ACHN (cell line): ENCODE measurements around the gene HAO2.
"Not testable (repeated sequence)": the region's sequence is repeated elsewhere in the genome, so short reads cannot be mapped to it uniquely, and the experiment has no call there.

Experiments
- DNase-seq: peaks from one replicate; pipeline ENCODE4 v3.0.0-alpha.2; 2015
- in situ Hi-C: cut with HindIII; loops from 2 replicates; pipeline ENCODE4 v1.10.0; 2017; ENCODE audit warnings: low sequenced_read_pairs, low pct_ligation_motif_present, low pct_unique_long_range_greater_than_20kb

HAO2 gene

GRCh38 chr1:119338757-119339156, 29.8 kb upstream of the HAO2 start:
- in situ Hi-C loops = no loop called here
- DNase-seq = no peak

DNA sequence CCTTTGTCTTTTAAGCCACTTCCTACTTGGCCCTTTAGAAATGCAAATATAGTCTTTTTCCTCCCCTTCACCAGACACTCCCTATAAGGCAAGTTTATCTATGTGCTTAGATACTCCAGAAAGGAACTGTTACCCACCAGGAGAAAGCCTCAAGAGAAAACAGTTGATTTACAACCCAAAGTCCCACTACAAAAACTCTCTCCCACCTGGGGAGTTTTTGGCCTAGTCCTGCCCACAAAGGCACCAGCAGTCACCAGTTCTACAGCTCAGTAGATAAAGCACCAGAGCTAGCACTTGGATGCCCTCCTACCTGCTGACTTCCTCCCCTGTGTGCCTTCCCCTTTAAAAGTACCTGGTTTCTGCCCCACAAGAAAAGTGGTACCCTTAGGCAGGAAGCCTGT, 27.7 kb upstream of the HAO2 start:
- in situ Hi-C loops = no loop called here

GRCh38 chr1:119341372-119341947, 27.1 kb upstream of the HAO2 start:
- in situ Hi-C loops = no loop called here
- DNase-seq = no peak

More for the DNA sequence above, 27.7 kb upstream of the HAO2 start:
- no peak for DNase-seq

GRCh38 chr1:119345398-119345797, 23.2 kb upstream of the HAO2 start:
- in situ Hi-C loops = no loop called here
- DNase-seq = no peak

GRCh38 chr1:119347858-119348257, 20.7 kb upstream of the HAO2 start:
- in situ Hi-C loops = no loop called here
- DNase-seq = no peak

DNA sequence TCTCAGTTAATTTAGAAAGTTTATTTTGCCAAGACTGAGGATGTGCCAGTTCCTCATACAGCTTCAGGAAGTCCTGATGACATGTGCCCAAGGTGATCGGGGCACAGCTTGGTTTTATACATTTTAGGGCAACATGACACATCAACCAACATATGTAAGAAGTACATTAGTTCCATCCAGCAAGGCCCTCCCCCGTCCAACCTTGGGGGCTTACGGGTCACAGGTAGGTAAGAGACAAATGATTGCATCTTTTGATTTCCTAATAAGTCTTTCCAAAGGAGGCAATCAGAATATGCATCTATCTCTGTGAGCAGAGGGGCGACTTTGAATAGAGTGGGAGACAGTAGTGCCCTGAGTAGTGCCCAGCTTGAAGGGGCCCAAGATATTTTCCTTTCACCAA, 19.6 kb upstream of the HAO2 start:
- no peak for DNase-seq
- in situ Hi-C loops = no loop called here

- in situ Hi-C loops, DNase-seq: not testable (repeated sequence)
Measured at GRCh38 chr1:119350866-119351265, 17.7 kb upstream of the HAO2 start.

DNA sequence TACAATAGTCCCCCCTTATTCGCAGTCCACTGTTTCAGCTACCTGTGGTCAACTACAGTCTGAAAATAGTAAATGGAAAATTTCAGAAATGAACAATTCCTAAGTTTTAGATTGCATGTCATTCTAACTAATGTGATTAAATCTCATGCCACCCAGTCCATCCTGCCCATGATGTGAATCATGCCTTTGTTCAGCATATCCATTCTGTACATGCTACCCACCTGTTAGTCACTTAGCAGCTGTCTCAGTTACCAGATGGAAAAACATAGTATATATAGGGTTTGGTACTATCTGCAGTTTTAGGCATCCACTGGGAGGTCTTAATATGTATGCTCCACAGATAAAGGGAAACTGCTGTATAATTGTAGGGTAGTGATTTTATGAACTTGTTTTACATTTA, 16.6 kb upstream of the HAO2 start:
- DNase-seq = no peak
- in situ Hi-C loops = no loop called here

GRCh38 chr1:119353836-119354235, 14.7 kb upstream of the HAO2 start:
- in situ Hi-C loops = no loop called here

DNA sequence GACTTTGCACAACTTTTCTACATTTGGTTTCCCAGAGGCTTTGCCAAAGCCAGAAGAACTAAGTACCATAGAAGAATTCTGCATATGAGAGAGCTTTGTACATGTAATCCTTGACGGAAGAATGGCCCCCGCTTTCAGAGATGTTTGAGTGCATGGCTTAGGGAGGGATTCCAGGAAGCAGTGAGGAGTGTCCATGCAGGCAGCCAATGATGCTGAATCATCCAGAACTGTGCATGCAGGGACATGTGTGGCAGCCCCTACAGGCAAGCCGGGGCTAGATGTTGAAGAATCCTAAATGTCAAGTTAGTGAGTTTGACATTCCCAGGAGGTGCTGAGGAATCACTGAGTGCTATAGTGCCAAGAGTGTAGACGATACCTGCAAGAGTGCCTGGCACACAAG, 9.9 kb upstream of the HAO2 start:
- DNase-seq = no peak
- in situ Hi-C loops = no loop called here

More at GRCh38 chr1:119353836-119354235, 14.7 kb upstream of the HAO2 start:
- DNase-seq = no peak

DNA sequence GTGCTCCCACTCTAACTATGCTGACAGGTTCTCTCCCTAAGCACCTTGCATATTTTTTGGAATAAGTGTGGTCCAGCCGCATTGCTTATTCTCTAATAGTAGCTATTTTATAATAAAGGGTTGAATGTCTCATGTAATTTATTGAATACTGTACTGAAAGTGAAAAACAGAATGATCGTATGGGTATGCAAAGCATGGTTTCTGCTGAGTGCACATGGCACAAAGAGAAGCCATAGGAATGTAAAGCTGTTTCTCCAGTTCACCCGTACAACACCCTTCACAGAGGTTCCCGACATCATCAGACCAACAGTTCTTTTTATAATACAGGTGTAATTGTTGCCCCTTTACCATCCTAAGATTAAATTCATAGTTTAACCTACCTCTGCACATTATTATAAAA, 8.9 kb upstream of the HAO2 start:
- in situ Hi-C loops = no loop called here
- DNase-seq = no peak

GRCh38 chr1:119361205-119361604, 7.4 kb upstream of the HAO2 start:
- in situ Hi-C loops = no loop called here
- no peak for DNase-seq

DNA sequence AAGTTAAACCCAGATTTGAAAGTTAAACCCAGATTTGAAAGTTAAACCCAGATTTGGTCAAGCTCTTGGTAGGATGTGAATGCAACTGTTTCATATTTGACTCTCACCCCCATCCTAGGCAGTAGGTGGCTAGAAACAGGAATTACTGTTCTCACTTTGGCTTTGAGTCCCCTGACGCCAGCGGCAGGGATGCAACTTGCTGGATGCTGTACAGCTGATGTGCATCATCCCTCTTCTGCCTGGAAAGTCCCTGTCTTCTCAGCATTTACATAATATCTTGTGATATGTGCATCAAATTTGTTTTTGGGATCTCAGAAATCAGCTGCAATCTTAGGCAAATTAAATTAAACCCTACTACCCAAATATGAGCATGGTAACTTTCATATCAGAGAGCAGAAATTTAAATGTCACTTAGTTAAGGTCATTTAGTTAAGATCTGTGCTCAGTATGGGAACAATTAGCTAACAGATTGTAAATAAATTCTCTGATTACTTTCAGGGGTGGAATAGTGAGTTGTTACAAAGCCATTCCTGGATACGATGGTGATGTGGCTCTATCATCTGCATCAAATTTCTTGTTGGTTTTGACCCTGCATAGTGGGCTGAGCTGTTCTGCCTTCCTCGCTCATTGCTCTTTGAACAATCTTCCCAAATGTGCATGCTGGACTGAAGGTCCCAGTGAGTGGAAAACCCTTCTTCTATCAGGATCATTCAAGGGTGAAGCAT, 6.8 kb upstream of the HAO2 start:
- in situ Hi-C loops = no loop called here
- DNase-seq = no peak

DNA sequence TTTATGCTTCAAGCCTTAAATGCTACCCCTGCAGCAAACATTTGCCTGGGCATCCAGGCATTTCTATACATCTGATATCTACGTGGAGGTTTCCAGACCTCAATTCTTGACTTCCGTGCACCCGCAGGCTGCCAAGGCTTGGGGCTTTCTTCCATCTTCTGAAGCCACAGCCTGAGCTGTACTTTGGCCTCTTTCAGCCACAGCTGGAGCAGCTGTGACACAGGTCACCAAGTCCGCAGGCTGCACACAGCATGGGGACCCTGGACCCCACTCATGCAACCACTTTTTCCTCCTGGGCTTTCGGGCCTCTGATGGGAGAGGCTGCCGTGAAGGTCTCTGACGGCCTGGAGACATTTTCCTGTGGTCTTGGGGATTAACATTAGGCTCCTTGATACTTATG, 5.4 kb upstream of the HAO2 start:
- in situ Hi-C loops = no loop called here

GRCh38 chr1:119364640-119365039, 3.9 kb upstream of the HAO2 start:
- in situ Hi-C loops = no loop called here
- no peak for DNase-seq

More for the DNA sequence above, 5.4 kb upstream of the HAO2 start:
- no peak for DNase-seq

GRCh38 chr1:119366424-119366823, 2.2 kb upstream of the HAO2 start:
- in situ Hi-C loops = no loop called here
- DNase-seq = no peak

DNA sequence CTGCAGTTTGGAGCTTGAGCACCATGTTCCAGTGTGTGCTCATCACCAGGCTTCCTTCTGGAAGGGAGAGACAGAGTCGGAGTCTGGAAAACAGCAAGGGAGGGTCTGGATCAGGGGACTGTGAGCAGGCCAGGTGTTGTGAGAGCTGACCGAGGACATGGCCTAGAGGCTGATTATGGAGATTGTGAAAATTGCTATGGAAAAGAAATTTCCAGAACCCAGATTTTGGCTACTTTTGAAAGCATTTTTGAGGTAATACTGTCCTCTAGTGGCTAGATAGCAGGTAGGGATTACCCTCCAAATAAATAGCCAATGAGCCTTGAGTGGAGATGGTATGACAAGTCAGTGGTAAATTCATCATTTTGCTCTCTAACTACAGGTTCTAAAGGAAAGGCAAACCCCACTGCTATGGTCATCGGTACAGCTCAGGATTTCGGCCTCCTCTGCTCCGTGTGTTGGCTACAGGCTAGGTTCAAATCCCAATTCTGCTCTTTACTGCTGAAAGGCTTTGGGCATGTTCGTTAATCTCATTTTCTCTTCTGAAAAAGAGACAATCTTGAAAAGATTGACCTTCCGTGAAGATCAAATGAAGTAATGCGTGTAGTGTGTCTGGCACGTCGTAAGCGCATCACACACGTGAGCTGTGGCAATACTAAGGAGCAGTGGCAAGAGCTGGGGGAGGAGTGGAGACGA, 1.0 kb upstream of the HAO2 start:
- in situ Hi-C loops = no loop called here
- peak; percentile 36 for DNase-seq

DNA sequence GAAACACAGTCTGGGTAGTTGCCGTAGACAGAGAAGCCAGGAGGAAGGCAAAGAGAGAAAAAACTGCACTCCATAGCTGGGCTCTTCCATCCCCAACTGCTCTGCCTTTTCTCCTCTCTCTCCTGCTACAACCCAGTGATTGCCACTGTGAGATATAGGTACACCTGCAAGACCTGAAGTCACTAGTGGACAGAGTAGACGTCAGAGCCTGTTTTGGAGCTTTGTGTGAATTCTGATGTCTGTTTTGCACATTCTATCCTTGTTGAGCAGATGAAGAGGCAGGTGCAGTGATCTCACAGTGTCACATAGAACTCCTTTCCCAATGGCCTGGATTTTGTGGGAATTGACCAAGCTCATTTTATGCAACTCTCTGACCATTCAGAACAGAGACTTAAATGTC, 2.2 kb downstream of the HAO2 start:
- DNase-seq = no peak
- in situ Hi-C loops = no loop called here

DNA sequence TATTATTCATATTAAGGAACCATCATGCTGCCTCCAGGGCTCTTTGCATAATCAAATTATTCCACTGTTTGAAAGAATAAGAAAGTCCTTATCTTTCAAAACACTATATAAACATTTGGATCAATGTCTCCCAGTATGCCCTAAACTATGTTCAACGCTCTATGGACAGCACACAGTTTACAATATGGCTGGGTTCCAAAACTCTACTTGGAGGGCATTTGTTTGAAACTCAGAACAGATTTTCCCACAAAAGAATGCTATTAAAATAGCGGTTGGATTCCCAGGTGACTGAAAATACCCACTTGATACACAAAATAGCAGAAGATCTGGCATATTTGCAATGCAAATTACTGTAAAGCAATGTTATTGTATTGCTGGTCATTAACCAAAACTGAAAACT, 3.2 kb downstream of the HAO2 start:
- DNase-seq = no peak
- in situ Hi-C loops = no loop called here
